ENCODE results near the gene CCL13.

CCL13 gene

DNA sequence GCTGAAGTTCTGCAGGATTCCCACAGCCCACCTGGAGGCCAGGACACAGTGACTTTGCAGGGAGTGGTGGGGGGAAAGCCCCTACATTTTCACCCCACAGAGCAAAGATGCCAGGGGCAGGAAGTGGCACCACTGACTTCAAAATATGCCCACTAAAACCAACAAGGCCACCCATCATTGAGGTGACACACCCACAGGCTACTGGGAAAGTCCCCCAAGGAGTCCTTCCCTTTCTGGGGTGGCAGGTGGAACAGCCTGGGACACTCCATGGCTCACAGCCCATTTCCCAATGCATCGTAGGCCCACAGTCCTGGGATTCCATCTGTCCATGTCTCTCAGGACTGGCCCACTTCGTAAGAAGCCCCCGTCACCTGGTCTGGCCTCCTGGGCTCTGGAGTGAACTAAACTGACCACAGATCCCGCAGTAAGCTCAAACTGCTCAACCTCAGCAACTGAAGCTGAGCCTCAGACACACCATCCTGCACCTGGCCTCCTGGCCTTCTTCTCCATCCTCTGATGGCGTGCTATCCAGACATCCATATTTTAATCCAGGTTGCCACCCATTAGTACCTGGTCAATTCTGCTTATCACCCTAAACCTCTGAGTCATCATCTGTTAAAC is 14.2 kb downstream of the CCL13 start (continued):
- no peak for TF ChIP-seq PPARA (CRISPR knock-in tag; IDR thresholded peaks at IDR 0.05; ENCODE audit: borderline replicate concordance)
- TF ChIP-seq TOX (CRISPR knock-in tag; IDR thresholded peaks at IDR 0.05; ENCODE audit: borderline replicate concordance), result no peak
- TF ChIP-seq ZC3H10 (CRISPR knock-in tag; IDR thresholded peaks at IDR 0.05), result no peak

DNA sequence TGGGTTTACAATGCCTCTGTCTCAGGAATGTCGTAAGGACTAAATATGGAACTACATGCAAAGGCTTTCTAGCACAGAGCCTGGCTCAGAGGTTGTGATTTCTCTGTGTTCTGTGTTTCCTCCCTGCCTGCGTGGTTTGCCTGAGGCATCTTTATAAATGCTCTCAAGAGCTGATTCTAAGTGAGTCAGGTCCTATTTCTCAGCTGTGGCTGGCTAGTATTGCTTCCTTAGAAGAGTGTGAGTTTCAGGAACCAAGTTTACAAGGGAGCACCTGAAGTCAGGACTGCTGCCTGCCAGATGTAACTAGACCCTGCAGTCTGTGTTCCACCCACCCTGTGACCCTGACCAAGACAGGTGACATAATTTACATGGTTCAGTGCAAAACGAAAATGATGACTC is 14.7 kb downstream of the CCL13 start:
- TF ChIP-seq, protein P1, sequence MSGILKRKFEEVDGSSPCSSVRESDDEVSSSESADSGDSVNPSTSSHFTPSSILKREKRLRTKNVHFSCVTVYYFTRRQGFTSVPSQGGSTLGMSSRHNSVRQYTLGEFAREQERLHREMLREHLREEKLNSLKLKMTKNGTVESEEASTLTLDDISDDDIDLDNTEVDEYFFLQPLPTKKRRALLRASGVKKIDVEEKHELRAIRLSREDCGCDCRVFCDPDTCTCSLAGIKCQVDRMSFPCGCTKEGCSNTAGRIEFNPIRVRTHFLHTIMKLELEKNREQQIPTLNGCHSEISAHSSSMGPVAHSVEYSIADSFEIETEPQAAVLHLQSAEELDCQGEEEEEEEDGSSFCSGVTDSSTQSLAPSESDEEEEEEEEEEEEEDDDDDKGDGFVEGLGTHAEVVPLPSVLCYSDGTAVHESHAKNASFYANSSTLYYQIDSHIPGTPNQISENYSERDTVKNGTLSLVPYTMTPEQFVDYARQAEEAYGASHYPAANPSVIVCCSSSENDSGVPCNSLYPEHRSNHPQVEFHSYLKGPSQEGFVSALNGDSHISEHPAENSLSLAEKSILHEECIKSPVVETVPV (CRISPR knock-in tag; IDR thresholded peaks at IDR 0.05), result no peak
- TF ChIP-seq ZNF8 (CRISPR knock-in tag; IDR thresholded peaks at IDR 0.05), result no peak
- TF ChIP-seq, protein P2, sequence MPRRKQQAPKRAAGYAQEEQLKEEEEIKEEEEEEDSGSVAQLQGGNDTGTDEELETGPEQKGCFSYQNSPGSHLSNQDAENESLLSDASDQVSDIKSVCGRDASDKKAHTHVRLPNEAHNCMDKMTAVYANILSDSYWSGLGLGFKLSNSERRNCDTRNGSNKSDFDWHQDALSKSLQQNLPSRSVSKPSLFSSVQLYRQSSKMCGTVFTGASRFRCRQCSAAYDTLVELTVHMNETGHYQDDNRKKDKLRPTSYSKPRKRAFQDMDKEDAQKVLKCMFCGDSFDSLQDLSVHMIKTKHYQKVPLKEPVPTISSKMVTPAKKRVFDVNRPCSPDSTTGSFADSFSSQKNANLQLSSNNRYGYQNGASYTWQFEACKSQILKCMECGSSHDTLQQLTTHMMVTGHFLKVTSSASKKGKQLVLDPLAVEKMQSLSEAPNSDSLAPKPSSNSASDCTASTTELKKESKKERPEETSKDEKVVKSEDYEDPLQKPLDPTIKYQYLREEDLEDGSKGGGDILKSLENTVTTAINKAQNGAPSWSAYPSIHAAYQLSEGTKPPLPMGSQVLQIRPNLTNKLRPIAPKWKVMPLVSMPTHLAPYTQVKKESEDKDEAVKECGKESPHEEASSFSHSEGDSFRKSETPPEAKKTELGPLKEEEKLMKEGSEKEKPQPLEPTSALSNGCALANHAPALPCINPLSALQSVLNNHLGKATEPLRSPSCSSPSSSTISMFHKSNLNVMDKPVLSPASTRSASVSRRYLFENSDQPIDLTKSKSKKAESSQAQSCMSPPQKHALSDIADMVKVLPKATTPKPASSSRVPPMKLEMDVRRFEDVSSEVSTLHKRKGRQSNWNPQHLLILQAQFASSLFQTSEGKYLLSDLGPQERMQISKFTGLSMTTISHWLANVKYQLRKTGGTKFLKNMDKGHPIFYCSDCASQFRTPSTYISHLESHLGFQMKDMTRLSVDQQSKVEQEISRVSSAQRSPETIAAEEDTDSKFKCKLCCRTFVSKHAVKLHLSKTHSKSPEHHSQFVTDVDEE (CRISPR knock-in tag; IDR thresholded peaks at IDR 0.05), result no peak
- no peak for TF ChIP-seq ISL1 (CRISPR knock-in tag; IDR thresholded peaks at IDR 0.05)
- no peak for TF ChIP-seq PPARA (CRISPR knock-in tag; IDR thresholded peaks at IDR 0.05; ENCODE audit: borderline replicate concordance)
- TF ChIP-seq TOX (CRISPR knock-in tag; IDR thresholded peaks at IDR 0.05; ENCODE audit: borderline replicate concordance), result no peak
- TF ChIP-seq ARNTL (CRISPR knock-in tag; IDR thresholded peaks at IDR 0.05; ENCODE audit: borderline replicate concordance, low read depth), result no peak
- TF ChIP-seq ESRRG (CRISPR knock-in tag; IDR thresholded peaks at IDR 0.05), result no peak
- no peak for TF ChIP-seq CSDC2 (CRISPR knock-in tag; IDR thresholded peaks at IDR 0.05)
- no peak for TF ChIP-seq ZFP3 (CRISPR knock-in tag; IDR thresholded peaks at IDR 0.05)
- TF ChIP-seq BACH2 (CRISPR knock-in tag; IDR thresholded peaks at IDR 0.05; ENCODE audit: borderline replicate concordance), result no peak
- no peak for TF ChIP-seq GLIS3 (CRISPR knock-in tag; IDR thresholded peaks at IDR 0.05)
- no peak for TF ChIP-seq ZNF70 (CRISPR knock-in tag; IDR thresholded peaks at IDR 0.05)
- TF ChIP-seq, protein P3, sequence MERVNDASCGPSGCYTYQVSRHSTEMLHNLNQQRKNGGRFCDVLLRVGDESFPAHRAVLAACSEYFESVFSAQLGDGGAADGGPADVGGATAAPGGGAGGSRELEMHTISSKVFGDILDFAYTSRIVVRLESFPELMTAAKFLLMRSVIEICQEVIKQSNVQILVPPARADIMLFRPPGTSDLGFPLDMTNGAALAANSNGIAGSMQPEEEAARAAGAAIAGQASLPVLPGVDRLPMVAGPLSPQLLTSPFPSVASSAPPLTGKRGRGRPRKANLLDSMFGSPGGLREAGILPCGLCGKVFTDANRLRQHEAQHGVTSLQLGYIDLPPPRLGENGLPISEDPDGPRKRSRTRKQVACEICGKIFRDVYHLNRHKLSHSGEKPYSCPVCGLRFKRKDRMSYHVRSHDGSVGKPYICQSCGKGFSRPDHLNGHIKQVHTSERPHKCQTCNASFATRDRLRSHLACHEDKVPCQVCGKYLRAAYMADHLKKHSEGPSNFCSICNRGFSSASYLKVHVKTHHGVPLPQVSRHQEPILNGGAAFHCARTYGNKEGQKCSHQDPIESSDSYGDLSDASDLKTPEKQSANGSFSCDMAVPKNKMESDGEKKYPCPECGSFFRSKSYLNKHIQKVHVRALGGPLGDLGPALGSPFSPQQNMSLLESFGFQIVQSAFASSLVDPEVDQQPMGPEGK (CRISPR knock-in tag; IDR thresholded peaks at IDR 0.05; ENCODE audit: borderline replicate concordance), result no peak
- no peak for ATAC-seq

DNA sequence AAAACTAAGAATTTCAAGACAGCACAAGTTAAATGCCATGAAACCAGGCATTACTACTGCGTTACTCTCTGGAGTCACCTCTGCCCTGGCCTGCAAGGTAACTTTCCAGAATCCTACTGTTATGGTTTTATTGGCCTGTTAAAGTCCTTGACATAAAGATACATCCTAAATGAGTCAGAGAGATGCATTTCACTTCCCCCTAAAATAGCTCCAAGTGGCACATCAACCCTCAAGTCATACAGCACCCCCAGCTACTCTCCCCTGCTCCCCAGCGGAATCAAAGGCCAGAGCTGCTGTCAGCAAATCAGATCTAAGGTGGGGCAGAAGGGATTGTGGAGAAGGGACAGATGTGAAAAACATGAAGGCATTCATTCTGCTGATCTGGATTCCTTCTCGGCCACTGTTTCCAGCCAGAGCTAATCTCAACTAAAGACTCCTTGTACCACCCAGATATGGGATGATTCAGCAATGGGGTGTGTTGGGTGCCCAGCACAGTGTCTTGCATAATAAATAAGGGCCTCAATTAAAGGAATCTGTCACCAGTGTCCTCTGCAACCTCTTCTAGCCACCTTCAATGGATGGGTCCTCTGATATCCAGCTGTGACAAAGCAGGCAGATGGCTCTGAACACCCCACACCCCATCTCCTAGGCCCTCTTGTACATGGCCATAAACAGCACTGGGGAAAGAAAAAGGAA is 15.3 kb downstream of the CCL13 start:
- TF ChIP-seq, protein P3 (CRISPR knock-in tag; IDR thresholded peaks at IDR 0.05; ENCODE audit: borderline replicate concordance), result no peak
- TF ChIP-seq ZNF70 (CRISPR knock-in tag; IDR thresholded peaks at IDR 0.05), result no peak
- no peak for TF ChIP-seq ZNF8 (CRISPR knock-in tag; IDR thresholded peaks at IDR 0.05)
- TF ChIP-seq, protein P1 (CRISPR knock-in tag; IDR thresholded peaks at IDR 0.05), result no peak
- TF ChIP-seq ZFP30 (CRISPR knock-in tag; IDR thresholded peaks at IDR 0.05), result no peak
- TF ChIP-seq ZC3H10 (CRISPR knock-in tag; IDR thresholded peaks at IDR 0.05), result no peak
- TF ChIP-seq, protein P4, sequence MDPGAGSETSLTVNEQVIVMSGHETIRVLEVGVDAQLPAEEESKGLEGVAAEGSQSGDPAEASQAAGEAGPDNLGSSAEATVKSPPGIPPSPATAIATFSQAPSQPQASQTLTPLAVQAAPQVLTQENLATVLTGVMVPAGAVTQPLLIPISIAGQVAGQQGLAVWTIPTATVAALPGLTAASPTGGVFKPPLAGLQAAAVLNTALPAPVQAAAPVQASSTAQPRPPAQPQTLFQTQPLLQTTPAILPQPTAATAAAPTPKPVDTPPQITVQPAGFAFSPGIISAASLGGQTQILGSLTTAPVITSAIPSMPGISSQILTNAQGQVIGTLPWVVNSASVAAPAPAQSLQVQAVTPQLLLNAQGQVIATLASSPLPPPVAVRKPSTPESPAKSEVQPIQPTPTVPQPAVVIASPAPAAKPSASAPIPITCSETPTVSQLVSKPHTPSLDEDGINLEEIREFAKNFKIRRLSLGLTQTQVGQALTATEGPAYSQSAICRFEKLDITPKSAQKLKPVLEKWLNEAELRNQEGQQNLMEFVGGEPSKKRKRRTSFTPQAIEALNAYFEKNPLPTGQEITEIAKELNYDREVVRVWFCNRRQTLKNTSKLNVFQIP (CRISPR knock-in tag; IDR thresholded peaks at IDR 0.05; ENCODE audit: borderline replicate concordance, low read depth), result no peak
- no peak for TF ChIP-seq ZFP3 (CRISPR knock-in tag; IDR thresholded peaks at IDR 0.05)
- no peak for ATAC-seq

Data from SK-N-SH treated with all-trans-retinoic acid at 6 μM for 48 hours (cell line).